CMK (cell line): ENCODE measurements around the gene TMEM30B.

Experiments used
- DNase-seq: peaks from one replicate; pipeline ENCODE4 v3.0.0-alpha.2; 2010; ENCODE audit warnings: low read depth

Gene TMEM30B

GRCh38 chr14:61298824-61299223 lies 17.7 kb upstream of the TMEM30B start:
- DNase-seq, result no peak

- no peak for DNase-seq
Measured at GRCh38 chr14:61297581-61297980, 16.4 kb upstream of the TMEM30B start.

- no peak for DNase-seq
Measured at GRCh38 chr14:61296719-61297502, 15.8 kb upstream of the TMEM30B start.

- no peak for DNase-seq
Measured at GRCh38 chr14:61296151-61296550, 15.0 kb upstream of the TMEM30B start.

GRCh38 chr14:61290701-61291100 lies 9.6 kb upstream of the TMEM30B start:
- no peak for DNase-seq

- DNase-seq, result no peak
Measured at GRCh38 chr14:61288720-61289119, 7.6 kb upstream of the TMEM30B start.

- no peak for DNase-seq
Measured at GRCh38 chr14:61288228-61288627, 7.1 kb upstream of the TMEM30B start.

GRCh38 chr14:61287196-61287595 lies 6.1 kb upstream of the TMEM30B start:
- no peak for DNase-seq

- DNase-seq, result no peak
Measured at GRCh38 chr14:61285364-61285763, 4.2 kb upstream of the TMEM30B start.

- DNase-seq, result no peak
Measured at GRCh38 chr14:61284001-61284400, 2.9 kb upstream of the TMEM30B start.

GRCh38 chr14:61282746-61283145 lies 1.6 kb upstream of the TMEM30B start:
- DNase-seq, result no peak

GRCh38 chr14:61281948-61282275 lies 774 bp upstream of the TMEM30B start:
- DNase-seq, result no peak

GRCh38 chr14:61280526-61281185 lies 482 bp downstream of the TMEM30B start:
- no peak for DNase-seq

- DNase-seq, result no peak
Measured at GRCh38 chr14:61280092-61280525, 1.0 kb downstream of the TMEM30B start.

- DNase-seq, result no peak
Measured at GRCh38 chr14:61279082-61279481, 2.1 kb downstream of the TMEM30B start.

- DNase-seq, result no peak
Measured at GRCh38 chr14:61277784-61278183, 3.4 kb downstream of the TMEM30B start.

- no peak for DNase-seq
Measured at GRCh38 chr14:61277232-61277631, 3.9 kb downstream of the TMEM30B start.

- DNase-seq, result no peak
Measured at GRCh38 chr14:61271552-61271951, 9.6 kb downstream of the TMEM30B start.

- no peak for DNase-seq
Measured at GRCh38 chr14:61270714-61271113, 10.4 kb downstream of the TMEM30B start.

- DNase-seq, result no peak
Measured at GRCh38 chr14:61269321-61270083, 11.6 kb downstream of the TMEM30B start.

GRCh38 chr14:61268812-61269211 lies 12.3 kb downstream of the TMEM30B start:
- no peak for DNase-seq

- DNase-seq, result no peak
Measured at GRCh38 chr14:61266891-61267740, 14.0 kb downstream of the TMEM30B start.
